ENCODE results near the gene CRY2.

GRCh38 chr11:45917286-45917622 is 70.0 kb downstream of the CRY2 start:
- TF ChIP-seq CTCF (IDR thresholded peaks at IDR 0.05) (no peak), CEBPB (IDR thresholded peaks at IDR 0.05) (no peak), RFX5 (IDR thresholded peaks at IDR 0.05) (no peak), ZFP36 (IDR thresholded peaks at IDR 0.05; ENCODE audit: borderline replicate concordance, partially characterized antibody) (no peak)

Measured in A549 (cell line).